Inferior parietal cortex (tissue), 1 donor: Measurements from ENCODE around the gene HEY2.
A peak's percentile ranks its signal among the peaks of the same experiment; 100 is the strongest.
"Not testable (repeated sequence)": the region's sequence is repeated elsewhere in the genome, so short reads cannot be mapped to it uniquely, and the experiment has no call there.

Experiments used
- DNase-seq: peaks from one replicate; pipeline ENCODE4 v3.0.0-alpha.2; 2016; ENCODE audit errors: extremely low spot score

The HEY2 gene

GRCh38 chr6:125749173-125749864 lies at the start of gene HEY2:
HEY2 (plus strand) TSS chr6:125749632; CDS start chr6:125749777, 145 bp downstream.
- peak; percentile 86 for DNase-seq

GRCh38 chr6:125700581-125701353 lies 48.7 kb upstream of the HEY2 start:
- peak; percentile 66 for DNase-seq

GRCh38 chr6:125701354-125701668 lies 48.1 kb upstream of the HEY2 start:
- no peak for DNase-seq

GRCh38 chr6:125703882-125704281 lies 45.5 kb upstream of the HEY2 start:
- not testable (repeated sequence) for DNase-seq

- DNase-seq: no peak
Measured at GRCh38 chr6:125707615-125708243, 41.7 kb upstream of the HEY2 start.

- no peak for DNase-seq
Measured at GRCh38 chr6:125711013-125711675, 38.3 kb upstream of the HEY2 start.

- no peak for DNase-seq
Measured at GRCh38 chr6:125714441-125715090, 34.9 kb upstream of the HEY2 start.

GRCh38 chr6:125717120-125717731 lies 32.2 kb upstream of the HEY2 start:
- DNase-seq: no peak

GRCh38 chr6:125718109-125718508 lies 31.3 kb upstream of the HEY2 start:
- DNase-seq: no peak

- no peak for DNase-seq
Measured at GRCh38 chr6:125722886-125723285, 26.5 kb upstream of the HEY2 start.

- peak; percentile 25 for DNase-seq
Measured at GRCh38 chr6:125727216-125727615, 22.2 kb upstream of the HEY2 start.

GRCh38 chr6:125728739-125729138 lies 20.7 kb upstream of the HEY2 start:
- DNase-seq: no peak

GRCh38 chr6:125729983-125730382 lies 19.4 kb upstream of the HEY2 start:
- no peak for DNase-seq

- no peak for DNase-seq
Measured at GRCh38 chr6:125732398-125732797, 17.0 kb upstream of the HEY2 start.

GRCh38 chr6:125733516-125734300 lies 15.7 kb upstream of the HEY2 start:
- DNase-seq: no peak

- no peak for DNase-seq
Measured at GRCh38 chr6:125738276-125738675, 11.2 kb upstream of the HEY2 start.

GRCh38 chr6:125739364-125739763 lies 10.1 kb upstream of the HEY2 start:
- no peak for DNase-seq

GRCh38 chr6:125741336-125741735 lies 8.1 kb upstream of the HEY2 start:
- no peak for DNase-seq

- DNase-seq: no peak
Measured at GRCh38 chr6:125742024-125742423, 7.4 kb upstream of the HEY2 start.

- DNase-seq: no peak
Measured at GRCh38 chr6:125742464-125743120, 6.8 kb upstream of the HEY2 start.
